ENCODE results near the gene CNOT9.

- TF ChIP-seq CTCF (IDR thresholded peaks at IDR 0.05), result no peak
- TF ChIP-seq TCF7L2 (IDR thresholded peaks at IDR 0.05; ENCODE audit: low read depth, low read length), result no peak
- TF ChIP-seq POLR2AphosphoS5 (IDR thresholded peaks at IDR 0.05; ENCODE audit: low read depth, low read length), result no peak
Observed at GRCh38 chr2:218518876-218519275, 49.8 kb upstream of the CNOT9 start.

Measured in Panc1 (cell line).